HG02763 (cell line): ENCODE data around the gene CCDC85C.

ENCODE experiments used
- ATAC-seq: cut with Tn5 transposase; IDR thresholded peaks from one replicate; pipeline ENCODE4 v1.9.1; 2021; ENCODE audit warnings: mild to moderate bottlenecking, moderate library complexity; ENCODE audit not compliant: unreplicated experiment

The CCDC85C gene

GRCh38 chr14:99632410-99633035 is 28.5 kb upstream of the CCDC85C start:
- no peak for ATAC-seq

GRCh38 chr14:99630202-99630601 is 26.2 kb upstream of the CCDC85C start:
- no peak for ATAC-seq

DNA sequence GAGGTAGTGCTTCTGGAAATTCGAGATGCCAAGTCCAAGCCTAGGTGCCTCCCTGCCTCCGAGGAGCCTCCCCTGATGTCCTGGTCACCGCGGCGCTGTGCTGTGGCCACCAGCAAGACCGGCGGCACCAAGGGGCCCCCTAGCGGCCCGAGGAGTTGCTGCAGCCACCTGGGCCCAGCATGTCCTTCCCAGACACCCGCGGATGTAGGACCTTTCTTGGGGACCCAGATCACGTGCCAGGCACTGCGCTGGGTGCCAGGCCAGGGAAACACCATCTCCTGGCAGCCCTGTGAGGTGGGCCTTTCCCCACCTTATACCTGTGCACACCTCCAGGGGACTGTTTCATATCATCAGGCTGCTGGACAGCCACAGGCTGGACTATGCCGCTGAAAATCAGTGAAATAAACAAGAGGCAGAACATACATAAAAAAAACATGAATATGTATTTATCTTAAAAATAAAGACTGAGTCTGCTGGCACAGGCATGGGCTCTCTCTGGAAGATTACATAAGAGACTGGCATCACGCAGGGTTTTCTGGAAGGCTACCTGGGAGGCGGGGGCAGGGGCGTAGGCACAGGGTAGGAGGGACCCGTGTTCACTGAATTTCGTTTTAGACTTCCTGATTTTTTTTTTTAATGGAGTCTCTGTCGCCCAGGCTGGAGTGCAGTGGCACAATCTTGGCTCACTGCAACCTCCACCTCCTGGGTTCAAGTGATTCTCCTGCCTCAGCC is 25.0 kb upstream of the CCDC85C start:
- ATAC-seq, result no peak

- ATAC-seq, result no peak
Measured at GRCh38 chr14:99627510-99628381, 23.7 kb upstream of the CCDC85C start.

DNA sequence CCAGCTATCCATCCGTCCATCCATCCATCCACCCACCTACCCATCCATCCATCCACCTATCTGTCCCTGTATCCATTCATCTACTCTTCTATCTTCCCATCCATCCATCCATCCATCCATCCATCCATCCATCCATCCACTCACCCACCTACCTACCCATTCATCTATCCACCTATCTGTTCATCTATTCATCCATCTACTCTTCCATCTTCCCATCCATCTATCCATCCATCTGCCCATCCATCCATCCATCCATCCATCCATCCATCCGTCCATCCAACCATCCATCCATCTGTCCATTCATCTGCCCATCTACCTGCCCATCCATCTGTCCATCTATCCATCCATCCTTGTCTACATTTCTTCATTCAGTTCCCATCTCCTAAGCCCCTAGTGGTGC is 23.1 kb upstream of the CCDC85C start:
- no peak for ATAC-seq

GRCh38 chr14:99626041-99626648 is 22.1 kb upstream of the CCDC85C start:
- no peak for ATAC-seq

DNA sequence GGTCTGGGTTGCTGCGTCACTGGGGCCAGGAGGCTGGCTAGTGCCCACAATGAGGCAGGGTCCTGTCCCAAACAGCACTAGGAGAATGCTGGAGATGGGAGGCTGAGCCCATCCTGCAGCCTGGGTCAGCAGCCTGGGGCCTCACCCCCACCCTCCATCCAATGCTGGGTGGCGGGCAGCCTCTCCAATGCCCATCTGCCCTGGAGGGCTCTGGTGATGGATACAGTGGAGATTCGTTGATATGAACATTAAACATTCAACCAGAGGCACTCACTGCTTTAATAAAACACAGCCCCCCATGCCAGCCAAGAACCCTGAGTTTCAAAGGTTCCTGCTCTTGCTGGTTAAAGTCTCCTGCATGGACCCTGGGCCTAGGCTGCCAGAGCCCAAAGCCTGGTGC is 21.5 kb upstream of the CCDC85C start:
- ATAC-seq, result no peak

DNA sequence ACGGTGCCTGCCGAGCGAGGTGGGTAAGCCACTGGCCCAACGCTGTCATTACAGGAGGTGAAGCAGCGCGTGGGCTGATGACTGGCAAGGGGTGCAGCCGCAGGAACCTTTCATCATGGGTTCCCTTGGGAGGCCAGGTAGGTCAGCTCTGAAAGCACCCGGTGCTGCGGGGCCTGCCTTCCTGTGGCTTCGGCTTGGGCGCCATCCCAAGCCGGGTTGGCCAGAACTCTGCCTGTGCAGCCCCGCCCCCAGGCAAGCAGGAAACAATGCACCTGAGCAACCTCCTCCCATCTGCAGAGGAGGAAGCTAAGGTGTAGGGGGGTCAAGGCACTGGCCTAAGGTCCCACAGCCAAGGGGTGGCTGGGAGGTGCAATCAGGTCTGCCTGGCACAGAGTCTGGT is 21.0 kb upstream of the CCDC85C start:
- ATAC-seq, result no peak

DNA sequence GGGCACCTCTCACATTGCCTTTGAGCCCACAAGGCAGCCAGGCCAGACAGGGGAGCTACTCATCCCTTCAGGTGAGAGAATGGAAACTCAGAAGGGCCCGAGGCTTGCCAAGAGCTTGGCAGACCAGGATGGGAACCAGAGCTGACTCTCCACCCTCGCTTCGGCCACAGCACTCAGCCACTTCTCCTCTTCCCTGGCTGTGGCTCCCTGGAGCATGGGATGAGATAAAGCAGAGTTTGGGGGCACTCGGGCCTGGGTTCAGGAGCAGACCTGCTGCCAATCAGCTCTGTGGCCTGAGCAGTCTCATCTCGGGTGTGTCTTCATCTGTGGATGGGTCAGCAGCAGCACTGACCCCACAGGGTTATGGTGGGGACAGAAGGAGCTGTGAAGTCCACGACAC is 20.0 kb upstream of the CCDC85C start:
- no peak for ATAC-seq

DNA sequence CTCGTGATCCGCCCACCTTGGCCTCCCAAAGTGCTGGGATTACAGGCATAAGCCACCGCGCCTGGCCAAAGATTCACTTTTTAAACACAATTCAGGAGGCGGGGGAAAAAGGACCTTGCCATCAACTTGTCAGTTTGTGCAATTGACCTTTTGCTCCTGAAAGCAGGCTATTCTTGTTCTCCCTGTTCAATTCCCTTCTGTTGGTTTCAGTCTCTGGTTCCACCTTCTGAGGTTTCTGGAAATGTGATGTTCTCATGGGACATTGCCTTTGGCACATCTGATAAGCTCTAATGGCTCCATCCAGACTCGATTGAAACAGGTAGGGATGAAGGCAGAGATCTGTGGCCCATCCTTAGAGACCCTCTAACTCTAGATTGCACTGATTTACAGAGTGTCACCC is 17.9 kb upstream of the CCDC85C start:
- no peak for ATAC-seq

DNA sequence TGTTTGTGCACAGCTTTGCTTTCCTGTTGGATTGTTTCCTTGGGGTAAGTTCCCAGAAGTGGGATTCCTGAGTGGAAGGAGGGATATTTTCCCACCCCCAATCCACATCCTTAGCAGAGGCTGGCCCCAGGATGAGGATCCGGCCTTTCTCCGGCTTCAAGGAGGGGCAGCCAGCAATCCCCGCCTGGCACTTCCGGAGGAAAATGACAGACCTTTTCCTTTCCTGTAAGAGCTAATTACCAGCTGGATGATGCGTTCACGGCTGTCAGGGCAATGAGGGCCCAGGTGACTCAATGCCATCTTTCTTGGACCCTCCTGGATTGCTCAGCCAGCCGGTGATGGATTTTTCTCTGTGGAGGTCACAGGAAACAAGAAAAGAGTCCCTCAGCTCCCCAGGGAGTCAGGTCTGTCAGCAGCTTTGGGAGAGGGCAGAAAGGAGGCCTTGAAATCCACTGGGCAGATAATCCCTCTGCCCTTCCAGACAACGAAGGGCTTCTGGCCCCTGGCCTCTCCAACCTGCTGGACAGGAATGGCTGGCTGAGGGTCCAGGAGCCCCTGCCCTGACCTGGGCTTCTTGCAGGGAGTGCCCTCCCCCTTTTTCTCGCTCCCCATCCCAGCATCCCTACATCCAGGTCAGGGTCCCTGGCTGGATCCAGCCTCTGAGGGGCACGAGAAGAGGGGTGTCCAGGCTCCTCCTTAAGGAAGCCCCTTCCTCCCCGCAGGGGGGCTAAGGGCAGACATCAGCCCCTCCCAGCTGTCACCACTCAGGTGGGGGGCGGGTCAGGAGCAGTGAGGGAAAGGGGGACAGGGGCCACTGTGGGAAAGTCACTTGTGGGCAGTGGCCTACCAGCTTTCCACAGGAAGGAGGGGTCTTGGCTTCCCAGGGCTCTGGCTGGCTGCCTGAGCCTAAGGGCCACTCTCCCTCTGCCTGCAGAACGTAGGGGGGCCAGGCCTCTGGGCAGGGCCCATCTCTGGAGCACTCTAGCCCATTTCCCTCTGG is 16.1 kb upstream of the CCDC85C start:
- ATAC-seq, result no peak

- ATAC-seq, result no peak
Measured at GRCh38 chr14:99616832-99617800, 13.1 kb upstream of the CCDC85C start.

- ATAC-seq, result no peak
Measured at GRCh38 chr14:99615497-99616157, 11.6 kb upstream of the CCDC85C start.

DNA sequence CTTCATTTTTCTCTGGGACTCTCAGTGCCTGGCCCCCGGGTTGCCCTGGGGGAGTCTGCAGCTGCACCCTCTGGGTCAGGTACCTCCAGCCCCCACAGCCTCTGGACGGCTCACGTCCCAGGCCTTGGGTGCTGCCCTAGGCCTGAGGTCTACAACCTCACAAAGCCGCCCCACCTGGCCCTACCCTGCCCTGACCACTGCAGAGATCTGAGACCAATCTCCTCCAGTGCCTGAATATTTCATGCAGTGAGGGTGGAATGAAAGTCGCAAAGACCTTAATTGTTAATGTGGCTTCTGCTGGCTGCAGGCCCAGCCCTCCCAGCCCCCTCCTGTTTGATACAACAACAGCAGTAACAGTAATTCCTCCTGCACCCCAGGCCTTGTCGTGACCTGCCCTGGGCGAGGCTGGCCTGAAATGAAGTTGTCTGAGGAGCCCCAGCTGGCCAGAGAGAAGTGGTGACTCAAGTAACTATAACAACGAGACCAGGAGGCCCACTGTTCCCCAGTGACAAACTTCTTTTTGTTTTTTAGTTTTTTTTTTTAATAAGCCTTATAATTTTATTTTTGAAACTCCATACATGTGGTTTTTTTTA is 8.8 kb upstream of the CCDC85C start:
- ATAC-seq, result no peak

DNA sequence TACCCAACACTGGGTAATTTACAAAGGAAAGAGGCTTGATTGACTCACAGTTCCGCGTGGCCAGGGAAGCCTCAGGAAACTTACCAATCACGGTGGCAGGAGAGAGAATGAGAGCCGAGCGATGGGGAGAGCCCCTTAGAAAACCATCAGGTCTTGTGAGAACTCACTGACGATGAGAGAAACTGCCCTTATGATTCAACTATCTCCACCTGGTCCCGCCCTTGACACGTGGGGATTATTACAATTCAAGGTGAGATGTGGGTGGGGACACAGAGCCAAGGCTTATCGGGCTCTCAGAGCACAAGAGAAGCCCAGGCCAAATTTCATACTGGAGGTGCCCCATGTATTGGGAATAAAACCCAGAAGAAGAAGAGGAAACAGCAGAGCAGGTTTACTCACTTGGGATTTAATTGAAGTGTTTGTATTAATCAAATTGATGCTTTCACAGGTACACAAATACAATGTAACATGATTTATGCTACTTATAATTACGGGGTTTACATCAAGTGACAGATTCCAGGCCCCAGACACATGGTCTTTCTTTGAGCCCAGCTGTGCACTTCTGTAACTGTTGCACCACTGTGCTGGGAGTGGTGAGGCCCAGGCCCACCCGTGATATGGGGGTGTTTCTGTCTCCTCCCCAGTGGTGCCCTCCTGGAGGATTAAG is 8.2 kb upstream of the CCDC85C start:
- ATAC-seq, result no peak

GRCh38 chr14:99611646-99612045 is 7.6 kb upstream of the CCDC85C start:
- no peak for ATAC-seq
